Liver (tissue), 9 donors: ENCODE measurements around the gene VIPR2. TPM values are rescaled to one million over a fixed set of nuclear protein-coding genes. Genes with fewer than 3 reads are reported as not detected.

Experiments
- DNase-seq: peaks from one replicate; pipeline ENCODE4 v3.0.0-alpha.2; 2017; ENCODE audit warnings: low spot score
- H3K27ac ChIP-seq, 2 donors: one replicate each; pipeline ENCODE4 v1.7.0; 2013; ENCODE audit warnings: inconsistent platforms in 2 of 2, low read length in 2 of 2, control low read depth in 1 of 2, low read depth in 1 of 2, mild to moderate bottlenecking in 1 of 2
- H3K27me3 ChIP-seq, 4 donors: one replicate each; pipeline versions ENCODE4 v1.6.1 to v1.7.0; 2013; ENCODE audit warnings: low read length in 3 of 4, inconsistent platforms in 1 of 4, mild to moderate bottlenecking in 1 of 4, moderate library complexity in 1 of 4; ENCODE audit not compliant: control insufficient read depth in 4 of 4, insufficient read depth in 4 of 4
- H3K36me3 ChIP-seq, 4 donors: one replicate each; pipeline versions ENCODE4 v1.6.1 to v1.7.0; 2013; ENCODE audit warnings: low read length in 3 of 4, mild to moderate bottlenecking in 3 of 4, low read depth in 1 of 4, moderate library complexity in 1 of 4; ENCODE audit not compliant: control insufficient read depth in 4 of 4, insufficient read depth in 3 of 4
- H3K4me1 ChIP-seq, 4 donors: one replicate each; pipeline versions ENCODE4 v1.6.1 to v1.7.0; 2013; ENCODE audit warnings: low read length in 3 of 4, mild to moderate bottlenecking in 3 of 4, moderate library complexity in 1 of 4; ENCODE audit not compliant: control insufficient read depth in 4 of 4, insufficient read depth in 4 of 4
- H3K4me3 ChIP-seq, 3 donors: one replicate each; pipeline versions ENCODE4 v1.6.1 to v1.7.0; 2013; ENCODE audit warnings: low read length in 3 of 3, control low read depth in 1 of 3, low read depth in 1 of 3, mild to moderate bottlenecking in 1 of 3
- H3K9ac ChIP-seq, 2 donors: one replicate each; pipeline ENCODE4 v1.7.0; 2013; ENCODE audit warnings: low read length in 2 of 2, mild to moderate bottlenecking in 2 of 2, moderate library complexity in 2 of 2, control low read depth in 1 of 2, low read depth in 1 of 2
- H3K9me3 ChIP-seq, 4 donors: one replicate each; pipeline versions ENCODE4 v1.6.1 to v1.7.0; 2013; ENCODE audit warnings: low read length in 3 of 4; ENCODE audit not compliant: control insufficient read depth in 4 of 4
- FOXA1 ChIP-seq: IDR thresholded peaks from 2 replicates; pipeline ENCODE4 v1.6.1; 2016; ENCODE audit warnings: antibody characterized with exemption
- FOXA2 ChIP-seq: IDR thresholded peaks from 2 replicates; pipeline ENCODE4 v1.6.1; 2016; ENCODE audit warnings: antibody characterized with exemption
- HNF4G ChIP-seq: IDR thresholded peaks from 2 replicates; pipeline ENCODE4 v1.6.1; 2016; ENCODE audit warnings: antibody characterized with exemption
- NR2F2 ChIP-seq: IDR thresholded peaks from 2 replicates; pipeline ENCODE4 v1.6.1; 2016; ENCODE audit warnings: antibody characterized with exemption
- RAD21 ChIP-seq, 2 donors: IDR thresholded peaks; 2 replicates each; pipeline ENCODE4 v1.6.1; 2016; ENCODE audit warnings: antibody characterized with exemption in 2 of 2, mild to moderate bottlenecking in 2 of 2
- REST ChIP-seq: IDR thresholded peaks from 2 replicates; pipeline ENCODE4 v1.6.1; 2016; ENCODE audit warnings: antibody characterized with exemption, mild to moderate bottlenecking
- RXRA ChIP-seq, 2 donors: IDR thresholded peaks; 2 replicates each; pipeline ENCODE4 v1.6.1; 2017 to 2018; ENCODE audit warnings: antibody characterized with exemption in 2 of 2, mild to moderate bottlenecking in 1 of 2
- SP1 ChIP-seq: IDR thresholded peaks from 2 replicates; pipeline ENCODE4 v1.6.1; 2018; ENCODE audit warnings: antibody characterized with exemption, mild to moderate bottlenecking
- TAF1 ChIP-seq: conservative IDR thresholded peaks from 2 replicates; pipeline ENCODE4 v1.6.1; 2016; ENCODE audit warnings: antibody characterized with exemption, mild to moderate bottlenecking
- YY1 ChIP-seq: IDR thresholded peaks from 2 replicates; pipeline ENCODE4 v1.6.1; 2016; ENCODE audit warnings: antibody characterized with exemption, mild to moderate bottlenecking
- ZBTB33 ChIP-seq: IDR thresholded peaks from 2 replicates; pipeline ENCODE4 v1.6.1; 2016; ENCODE audit warnings: antibody characterized with exemption
- WGBS: extraction: QIAGEN DNeasy Blood & Tissue Kit; methylation state at CpG from one replicate; pipeline ENCODE4 v1.1.7; 2013; 5-methylcytosine and 5-hydroxymethylcytosine counted together
- polyA plus RNA-seq, 2 donors: library from polyadenylated mRNA; stranded (reverse) in 1 of 2; unstranded in 1 of 2; fragments of 200-250 nt in 1 of 2; fragments of >200 nt in 1 of 2; fragmentation: Nextera tagmentation in 1 of 2; extraction: Ambion mirVana in 1 of 2; gene quantifications; one replicate each; pipeline versions ENCODE4 v1.2.1 to v1.2.3, GENCODE V29; 2013 to 2015
- total RNA-seq, 2 donors: library from RNA; depleted of rRNA; stranded (reverse); fragments of >200 nt; gene quantifications; one replicate each; pipeline ENCODE4 v1.2.3, GENCODE V29; 2014
- TF ChIP-seq, protein P1 (sequence below): IDR thresholded peaks from 2 replicates; pipeline ENCODE4 v1.6.1; 2016; ENCODE audit warnings: antibody characterized with exemption
- TF ChIP-seq, protein P2 (sequence below): IDR thresholded peaks from 2 replicates; pipeline ENCODE4 v1.6.1; 2016; ENCODE audit warnings: antibody characterized with exemption
- donor health status: healthy.
- donor health status: healthy.
- donor health status: healthy.
- donor health status: healthy.
- donor health status: healthy.

Gene VIPR2
- total and polyA plus RNA-seq, 4 donors: 0.05 to 0.17 (median 0.10) TPM; not detected in 1

DNA sequence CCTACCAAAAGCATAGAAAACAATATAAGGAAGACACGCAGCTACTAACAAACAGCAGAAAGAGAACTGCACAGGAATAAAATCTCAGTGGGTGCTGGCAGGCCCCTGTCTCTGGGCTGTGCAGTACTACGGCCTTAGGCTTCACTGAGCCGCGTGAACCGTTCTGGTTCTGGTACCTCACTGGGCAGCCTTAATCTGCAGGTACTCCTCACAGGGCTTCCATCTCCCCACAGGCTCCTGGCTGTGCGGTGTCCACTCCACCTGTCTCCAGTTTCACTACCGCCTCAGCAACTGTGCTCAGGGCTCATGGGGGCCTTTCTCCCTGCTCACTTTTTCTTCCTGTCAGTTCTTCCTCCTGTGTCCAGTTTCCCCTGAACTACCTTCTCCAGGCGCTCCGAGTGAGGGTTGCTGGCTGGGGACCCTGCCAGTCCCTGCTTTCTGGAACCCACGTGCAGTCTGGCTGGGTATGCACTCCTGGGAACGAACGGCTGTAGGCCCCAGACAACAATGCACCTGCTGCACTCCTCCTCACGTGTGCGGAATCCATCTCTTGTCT is 75.7 kb downstream of the VIPR2 start:
- no peak overlapping the region for H3K4me3 ChIP-seq
- H3K9me3 ChIP-seq: no peaks in the 10 kb centered on the region
- no peak for TF ChIP-seq FOXA2
- no peak for TF ChIP-seq ZBTB33
- no peak for TF ChIP-seq FOXA1
- no peak for TF ChIP-seq YY1
- TF ChIP-seq SP1: no peak
- no peak for TF ChIP-seq RAD21 (IDR thresholded peaks at IDR 0.05)
- TF ChIP-seq TAF1: no peak
- no peak for TF ChIP-seq HNF4G
- H3K36me3 ChIP-seq: no peaks in the 10 kb centered on the region
- no peaks in the 10 kb centered on the region for H3K4me1 ChIP-seq
- whole genome bisulfite sequencing: 90% methylated on average over 14 of the region's 14 CpGs
- no peak overlapping the region for H3K9ac ChIP-seq
- H3K27ac ChIP-seq: peak overlapping the region in 1 of 2 donors; percentile 41
- peak; percentile 12 for DNase-seq
- no peaks in the 10 kb centered on the region for H3K27me3 ChIP-seq

- no peaks in the 10 kb centered on the region for H3K4me1 ChIP-seq
Observed at GRCh38 chr7:159068488-159068811, 76.2 kb downstream of the VIPR2 start.

More at GRCh38 chr7:159068488-159068811, 76.2 kb downstream of the VIPR2 start:
- no peak overlapping the region for H3K4me3 ChIP-seq
- 75% methylated on average over 12 of the region's 12 CpGs for WGBS
- peak overlapping the region in 1 of 2 donors; percentile 41 for H3K27ac ChIP-seq
- no peak overlapping the region for H3K9ac ChIP-seq
- no peaks in the 10 kb centered on the region for H3K36me3 ChIP-seq
- DNase-seq: peak; percentile 25
- no peaks in the 10 kb centered on the region for H3K27me3 ChIP-seq
- no peaks in the 10 kb centered on the region for H3K9me3 ChIP-seq
- TF ChIP-seq, protein P1, sequence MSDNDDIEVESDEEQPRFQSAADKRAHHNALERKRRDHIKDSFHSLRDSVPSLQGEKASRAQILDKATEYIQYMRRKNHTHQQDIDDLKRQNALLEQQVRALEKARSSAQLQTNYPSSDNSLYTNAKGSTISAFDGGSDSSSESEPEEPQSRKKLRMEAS: no peak
- no peak for TF ChIP-seq FOXA2
- TF ChIP-seq, protein P2, sequence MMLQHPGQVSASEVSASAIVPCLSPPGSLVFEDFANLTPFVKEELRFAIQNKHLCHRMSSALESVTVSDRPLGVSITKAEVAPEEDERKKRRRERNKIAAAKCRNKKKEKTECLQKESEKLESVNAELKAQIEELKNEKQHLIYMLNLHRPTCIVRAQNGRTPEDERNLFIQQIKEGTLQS: no peak
- TF ChIP-seq NR2F2: peak; percentile 41
- no peak for TF ChIP-seq RXRA (IDR thresholded peaks at IDR 0.05)
- no peak for TF ChIP-seq REST
- TF ChIP-seq RAD21 (IDR thresholded peaks at IDR 0.05): peak in 1 of 2 donors; percentile 18
- no peak for TF ChIP-seq YY1
